Liver (tissue), 9 donors: ENCODE data around the gene ISX. TPM values are rescaled to one million over a fixed set of nuclear protein-coding genes. Genes with fewer than 3 reads are reported as not detected.

Experiments
- DNase-seq: peaks from one replicate; pipeline ENCODE4 v3.0.0-alpha.2; 2017; ENCODE audit warnings: low spot score
- H3K27ac ChIP-seq, 2 donors: one replicate each; pipeline ENCODE4 v1.7.0; 2013; ENCODE audit warnings: inconsistent platforms in 2 of 2, low read length in 2 of 2, control low read depth in 1 of 2, low read depth in 1 of 2, mild to moderate bottlenecking in 1 of 2
- H3K27me3 ChIP-seq, 4 donors: one replicate each; pipeline versions ENCODE4 v1.6.1 to v1.7.0; 2013; ENCODE audit warnings: low read length in 3 of 4, inconsistent platforms in 1 of 4, mild to moderate bottlenecking in 1 of 4, moderate library complexity in 1 of 4; ENCODE audit not compliant: control insufficient read depth in 4 of 4, insufficient read depth in 4 of 4
- H3K36me3 ChIP-seq, 4 donors: one replicate each; pipeline versions ENCODE4 v1.6.1 to v1.7.0; 2013; ENCODE audit warnings: low read length in 3 of 4, mild to moderate bottlenecking in 3 of 4, low read depth in 1 of 4, moderate library complexity in 1 of 4; ENCODE audit not compliant: control insufficient read depth in 4 of 4, insufficient read depth in 3 of 4
- H3K4me1 ChIP-seq, 4 donors: one replicate each; pipeline versions ENCODE4 v1.6.1 to v1.7.0; 2013; ENCODE audit warnings: low read length in 3 of 4, mild to moderate bottlenecking in 3 of 4, moderate library complexity in 1 of 4; ENCODE audit not compliant: control insufficient read depth in 4 of 4, insufficient read depth in 4 of 4
- H3K4me3 ChIP-seq, 3 donors: one replicate each; pipeline versions ENCODE4 v1.6.1 to v1.7.0; 2013; ENCODE audit warnings: low read length in 3 of 3, control low read depth in 1 of 3, low read depth in 1 of 3, mild to moderate bottlenecking in 1 of 3
- H3K9ac ChIP-seq, 2 donors: one replicate each; pipeline ENCODE4 v1.7.0; 2013; ENCODE audit warnings: low read length in 2 of 2, mild to moderate bottlenecking in 2 of 2, moderate library complexity in 2 of 2, control low read depth in 1 of 2, low read depth in 1 of 2
- H3K9me3 ChIP-seq, 4 donors: one replicate each; pipeline versions ENCODE4 v1.6.1 to v1.7.0; 2013; ENCODE audit warnings: low read length in 3 of 4; ENCODE audit not compliant: control insufficient read depth in 4 of 4
- EGR1 ChIP-seq, 2 donors: IDR thresholded peaks; 2 replicates each; pipeline ENCODE4 v1.6.1; 2016 to 2018; ENCODE audit warnings: antibody characterized with exemption in 2 of 2, low read depth in 2 of 2
- FOXA1 ChIP-seq: IDR thresholded peaks from 2 replicates; pipeline ENCODE4 v1.6.1; 2016; ENCODE audit warnings: antibody characterized with exemption
- FOXA2 ChIP-seq: IDR thresholded peaks from 2 replicates; pipeline ENCODE4 v1.6.1; 2016; ENCODE audit warnings: antibody characterized with exemption
- GABPA ChIP-seq, 2 donors: IDR thresholded peaks in 1 of 2; conservative IDR thresholded peaks in 1 of 2; 2 replicates each; pipeline ENCODE4 v1.6.1; 2016; ENCODE audit warnings: antibody characterized with exemption in 2 of 2, mild to moderate bottlenecking in 1 of 2, moderate library complexity in 1 of 2
- HNF4A ChIP-seq, 2 donors: conservative IDR thresholded peaks; 2 replicates each; pipeline ENCODE4 v1.6.1; 2016; ENCODE audit warnings: antibody characterized with exemption in 2 of 2, mild to moderate bottlenecking in 2 of 2
- JUND ChIP-seq, 2 donors: IDR thresholded peaks; 2 replicates each; pipeline ENCODE4 v1.6.1; 2016; ENCODE audit warnings: antibody characterized with exemption in 2 of 2
- MAX ChIP-seq: IDR thresholded peaks from 2 replicates; pipeline ENCODE4 v1.6.1; 2016; ENCODE audit warnings: antibody characterized with exemption
- NR2F2 ChIP-seq: IDR thresholded peaks from 2 replicates; pipeline ENCODE4 v1.6.1; 2016; ENCODE audit warnings: antibody characterized with exemption
- RAD21 ChIP-seq, 2 donors: IDR thresholded peaks; 2 replicates each; pipeline ENCODE4 v1.6.1; 2016; ENCODE audit warnings: antibody characterized with exemption in 2 of 2, mild to moderate bottlenecking in 2 of 2
- RXRA ChIP-seq, 2 donors: IDR thresholded peaks; 2 replicates each; pipeline ENCODE4 v1.6.1; 2017 to 2018; ENCODE audit warnings: antibody characterized with exemption in 2 of 2, mild to moderate bottlenecking in 1 of 2
- SP1 ChIP-seq: IDR thresholded peaks from 2 replicates; pipeline ENCODE4 v1.6.1; 2018; ENCODE audit warnings: antibody characterized with exemption, mild to moderate bottlenecking
- TAF1 ChIP-seq: conservative IDR thresholded peaks from 2 replicates; pipeline ENCODE4 v1.6.1; 2016; ENCODE audit warnings: antibody characterized with exemption, mild to moderate bottlenecking
- YY1 ChIP-seq: IDR thresholded peaks from 2 replicates; pipeline ENCODE4 v1.6.1; 2016; ENCODE audit warnings: antibody characterized with exemption, mild to moderate bottlenecking
- WGBS: extraction: QIAGEN DNeasy Blood & Tissue Kit; methylation state at CpG from one replicate; pipeline ENCODE4 v1.1.7; 2013; 5-methylcytosine and 5-hydroxymethylcytosine counted together
- polyA plus RNA-seq, 2 donors: library from polyadenylated mRNA; stranded (reverse) in 1 of 2; unstranded in 1 of 2; fragments of 200-250 nt in 1 of 2; fragments of >200 nt in 1 of 2; fragmentation: Nextera tagmentation in 1 of 2; extraction: Ambion mirVana in 1 of 2; gene quantifications; one replicate each; pipeline versions ENCODE4 v1.2.1 to v1.2.3, GENCODE V29; 2013 to 2015
- total RNA-seq, 2 donors: library from RNA; depleted of rRNA; stranded (reverse); fragments of >200 nt; gene quantifications; one replicate each; pipeline ENCODE4 v1.2.3, GENCODE V29; 2014
- TF ChIP-seq, protein P1 (sequence below): IDR thresholded peaks from 2 replicates; pipeline ENCODE4 v1.6.1; 2016; ENCODE audit warnings: antibody characterized with exemption
- TF ChIP-seq, protein P2 (sequence below): IDR thresholded peaks from 2 replicates; pipeline ENCODE4 v1.6.1; 2016; ENCODE audit warnings: antibody characterized with exemption, mild to moderate bottlenecking
- TF ChIP-seq, protein P3 (sequence below): IDR thresholded peaks from 2 replicates; pipeline ENCODE4 v1.6.1; 2016; ENCODE audit warnings: antibody characterized with exemption
- TF ChIP-seq, protein P4 (sequence below): fragments of 150-350 bp; IDR thresholded peaks from 2 replicates; pipeline ENCODE4 v1.5.1; 2017; ENCODE audit warnings: improper control_type of control experiment, low read depth, low read length; ENCODE audit not compliant: missing input control
- donor health status: healthy.
- donor health status: healthy.
- donor health status: healthy.
- donor health status: healthy.
- donor health status: healthy.

Gene ISX
- total and polyA plus RNA-seq, 4 donors = 0.03 to 2.7 TPM; not detected in 2

- no peaks in the 10 kb centered on the region for H3K36me3 ChIP-seq
- DNase-seq = no peak
- no peak overlapping the region for H3K4me3 ChIP-seq
- peaks cover 0 to 10% (median 3%) of the 10 kb centered on the region in 4 donors for H3K27me3 ChIP-seq
- TF ChIP-seq RAD21 (IDR thresholded peaks at IDR 0.05) (no peak), TAF1 (no peak), FOXA2 (no peak)
- TF ChIP-seq, protein P1, sequence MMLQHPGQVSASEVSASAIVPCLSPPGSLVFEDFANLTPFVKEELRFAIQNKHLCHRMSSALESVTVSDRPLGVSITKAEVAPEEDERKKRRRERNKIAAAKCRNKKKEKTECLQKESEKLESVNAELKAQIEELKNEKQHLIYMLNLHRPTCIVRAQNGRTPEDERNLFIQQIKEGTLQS = no peak
- peaks cover 0 to 2% (median 0%) of the 10 kb centered on the region in 4 donors for H3K9me3 ChIP-seq
- H3K4me1 ChIP-seq = no peaks in the 10 kb centered on the region
- H3K9ac ChIP-seq = no peak overlapping the region
- 95% methylated on average over 1 of the region's 1 CpG for WGBS
- H3K27ac ChIP-seq = no peak overlapping the region
These were observed 8.8 kb upstream of the ISX start for GRCh38 chr22:35057155-35057554.

GRCh38 chr22:35059632-35060031 is 6.3 kb upstream of the ISX start:
- Histone ChIP-seq H3K4me1 (no peaks in the 10 kb centered on the region), H3K9me3 (peaks cover 0 to 2% (median 0%) of the 10 kb centered on the region in 4 donors), H3K9ac (no peak overlapping the region), H3K27ac (no peak overlapping the region), H3K27me3 (peaks cover 0 to 10% (median 3%) of the 10 kb centered on the region in 4 donors), H3K4me3 (no peak overlapping the region), H3K36me3 (no peaks in the 10 kb centered on the region)
- WGBS = 95% methylated on average over 3 of the region's 3 CpGs
- TF ChIP-seq EGR1 (IDR thresholded peaks at IDR 0.05; ENCODE audit: low read depth in 2 of 2) = no peak
- TF ChIP-seq, protein P2, sequence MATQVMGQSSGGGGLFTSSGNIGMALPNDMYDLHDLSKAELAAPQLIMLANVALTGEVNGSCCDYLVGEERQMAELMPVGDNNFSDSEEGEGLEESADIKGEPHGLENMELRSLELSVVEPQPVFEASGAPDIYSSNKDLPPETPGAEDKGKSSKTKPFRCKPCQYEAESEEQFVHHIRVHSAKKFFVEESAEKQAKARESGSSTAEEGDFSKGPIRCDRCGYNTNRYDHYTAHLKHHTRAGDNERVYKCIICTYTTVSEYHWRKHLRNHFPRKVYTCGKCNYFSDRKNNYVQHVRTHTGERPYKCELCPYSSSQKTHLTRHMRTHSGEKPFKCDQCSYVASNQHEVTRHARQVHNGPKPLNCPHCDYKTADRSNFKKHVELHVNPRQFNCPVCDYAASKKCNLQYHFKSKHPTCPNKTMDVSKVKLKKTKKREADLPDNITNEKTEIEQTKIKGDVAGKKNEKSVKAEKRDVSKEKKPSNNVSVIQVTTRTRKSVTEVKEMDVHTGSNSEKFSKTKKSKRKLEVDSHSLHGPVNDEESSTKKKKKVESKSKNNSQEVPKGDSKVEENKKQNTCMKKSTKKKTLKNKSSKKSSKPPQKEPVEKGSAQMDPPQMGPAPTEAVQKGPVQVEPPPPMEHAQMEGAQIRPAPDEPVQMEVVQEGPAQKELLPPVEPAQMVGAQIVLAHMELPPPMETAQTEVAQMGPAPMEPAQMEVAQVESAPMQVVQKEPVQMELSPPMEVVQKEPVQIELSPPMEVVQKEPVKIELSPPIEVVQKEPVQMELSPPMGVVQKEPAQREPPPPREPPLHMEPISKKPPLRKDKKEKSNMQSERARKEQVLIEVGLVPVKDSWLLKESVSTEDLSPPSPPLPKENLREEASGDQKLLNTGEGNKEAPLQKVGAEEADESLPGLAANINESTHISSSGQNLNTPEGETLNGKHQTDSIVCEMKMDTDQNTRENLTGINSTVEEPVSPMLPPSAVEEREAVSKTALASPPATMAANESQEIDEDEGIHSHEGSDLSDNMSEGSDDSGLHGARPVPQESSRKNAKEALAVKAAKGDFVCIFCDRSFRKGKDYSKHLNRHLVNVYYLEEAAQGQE = no peak
- TF ChIP-seq RXRA (IDR thresholded peaks at IDR 0.05) = no peak
- no peak for TF ChIP-seq HNF4A (conservative IDR thresholded peaks at IDR 0.05)
- no peak for TF ChIP-seq JUND (IDR thresholded peaks at IDR 0.05)
- TF ChIP-seq RAD21 (IDR thresholded peaks at IDR 0.05) = no peak
- no peak for TF ChIP-seq SP1
- TF ChIP-seq GABPA (IDR thresholded peaks at IDR 0.05 in 1 of 2, conservative IDR thresholded peaks at IDR 0.05 in 1 of 2) = no peak
- TF ChIP-seq TAF1 = no peak
- TF ChIP-seq MAX = no peak
- TF ChIP-seq NR2F2 = no peak
- no peak for TF ChIP-seq YY1
- TF ChIP-seq, protein P1 = no peak
- TF ChIP-seq, protein P3, sequence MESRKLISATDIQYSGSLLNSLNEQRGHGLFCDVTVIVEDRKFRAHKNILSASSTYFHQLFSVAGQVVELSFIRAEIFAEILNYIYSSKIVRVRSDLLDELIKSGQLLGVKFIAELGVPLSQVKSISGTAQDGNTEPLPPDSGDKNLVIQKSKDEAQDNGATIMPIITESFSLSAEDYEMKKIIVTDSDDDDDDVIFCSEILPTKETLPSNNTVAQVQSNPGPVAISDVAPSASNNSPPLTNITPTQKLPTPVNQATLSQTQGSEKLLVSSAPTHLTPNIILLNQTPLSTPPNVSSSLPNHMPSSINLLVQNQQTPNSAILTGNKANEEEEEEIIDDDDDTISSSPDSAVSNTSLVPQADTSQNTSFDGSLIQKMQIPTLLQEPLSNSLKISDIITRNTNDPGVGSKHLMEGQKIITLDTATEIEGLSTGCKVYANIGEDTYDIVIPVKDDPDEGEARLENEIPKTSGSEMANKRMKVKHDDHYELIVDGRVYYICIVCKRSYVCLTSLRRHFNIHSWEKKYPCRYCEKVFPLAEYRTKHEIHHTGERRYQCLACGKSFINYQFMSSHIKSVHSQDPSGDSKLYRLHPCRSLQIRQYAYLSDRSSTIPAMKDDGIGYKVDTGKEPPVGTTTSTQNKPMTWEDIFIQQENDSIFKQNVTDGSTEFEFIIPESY = no peak
- TF ChIP-seq, protein P4, sequence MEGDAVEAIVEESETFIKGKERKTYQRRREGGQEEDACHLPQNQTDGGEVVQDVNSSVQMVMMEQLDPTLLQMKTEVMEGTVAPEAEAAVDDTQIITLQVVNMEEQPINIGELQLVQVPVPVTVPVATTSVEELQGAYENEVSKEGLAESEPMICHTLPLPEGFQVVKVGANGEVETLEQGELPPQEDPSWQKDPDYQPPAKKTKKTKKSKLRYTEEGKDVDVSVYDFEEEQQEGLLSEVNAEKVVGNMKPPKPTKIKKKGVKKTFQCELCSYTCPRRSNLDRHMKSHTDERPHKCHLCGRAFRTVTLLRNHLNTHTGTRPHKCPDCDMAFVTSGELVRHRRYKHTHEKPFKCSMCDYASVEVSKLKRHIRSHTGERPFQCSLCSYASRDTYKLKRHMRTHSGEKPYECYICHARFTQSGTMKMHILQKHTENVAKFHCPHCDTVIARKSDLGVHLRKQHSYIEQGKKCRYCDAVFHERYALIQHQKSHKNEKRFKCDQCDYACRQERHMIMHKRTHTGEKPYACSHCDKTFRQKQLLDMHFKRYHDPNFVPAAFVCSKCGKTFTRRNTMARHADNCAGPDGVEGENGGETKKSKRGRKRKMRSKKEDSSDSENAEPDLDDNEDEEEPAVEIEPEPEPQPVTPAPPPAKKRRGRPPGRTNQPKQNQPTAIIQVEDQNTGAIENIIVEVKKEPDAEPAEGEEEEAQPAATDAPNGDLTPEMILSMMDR = no peak
- TF ChIP-seq FOXA2 = no peak
- TF ChIP-seq FOXA1 = no peak
- no peak for DNase-seq
